Thyroid gland (tissue), 4 donors: ENCODE measurements around the gene ST3GAL4. TPM values are rescaled to one million over a fixed set of nuclear protein-coding genes. Genes with fewer than 3 reads are reported as not detected.

ENCODE experiments used
- DNase-seq, 2 donors: peaks; one replicate each; pipeline ENCODE4 v3.0.0-alpha.2; 2019
- H3K27ac ChIP-seq, 3 donors: fragments of 200-600 bp; sonication (generic); 1 replicate in 2 of 3; 2 replicates in 1 of 3; pipeline ENCODE4 v1.5.1; 2016 to 2019; ENCODE audit warnings: mild to moderate bottlenecking in 1 of 3, moderate library complexity in 1 of 3
- H3K27me3 ChIP-seq: fragments of 200-600 bp; sonication (generic); one replicate; pipeline ENCODE4 v1.5.1; 2019
- H3K36me3 ChIP-seq, 2 donors: fragments of 200-600 bp; sonication (generic); one replicate each; pipeline ENCODE4 v1.5.1; 2016 to 2019
- H3K4me1 ChIP-seq, 2 donors: fragments of 200-600 bp; sonication (generic); one replicate each; pipeline ENCODE4 v1.5.1; 2017 to 2019
- H3K4me3 ChIP-seq, 3 donors: fragments of 200-600 bp; sonication (generic); replicated peaks in 1 of 3; 1 replicate in 2 of 3; 2 replicates in 1 of 3; pipeline ENCODE4 v1.5.1; 2016; ENCODE audit warnings: mild to moderate bottlenecking in 1 of 3
- H3K9me3 ChIP-seq: fragments of 200-600 bp; sonication (generic); one replicate; pipeline ENCODE4 v1.5.1; 2017
- POLR2A ChIP-seq, 2 donors: fragments of 450-650 bp; IDR thresholded peaks; one replicate each; pipeline ENCODE4 v1.6.1; 2017; ENCODE audit warnings: antibody characterized with exemption in 2 of 2, mild to moderate bottlenecking in 2 of 2, moderate library complexity in 1 of 2
- WGBS, 2 donors: methylation state at CpG; one replicate each; pipeline ENCODE4 v1.1.5; 2017; 5-methylcytosine and 5-hydroxymethylcytosine counted together
- intact Hi-C: fragments of 100-400 bp; cut with DNase I; formaldehyde crosslinking; loops from one replicate; pipeline ENCODE4 v1.15.1; 2023
- total RNA-seq, 4 donors: library from RNA; depleted of rRNA; stranded (reverse); fragments of >200 nt; gene quantifications; one replicate each; pipeline ENCODE4 v1.2.3, GENCODE V29; 2016
- TF ChIP-seq, protein P1 (sequence below), 6 experiments: fragments of 200-600 bp in 3 of 6; fragments of 450-650 bp in 3 of 6; sonication (generic) in 3 of 6; IDR thresholded peaks; one replicate each; pipeline ENCODE4 v1.5.1; 2016 to 2019; ENCODE audit warnings: antibody characterized with exemption in 6 of 6, mild to moderate bottlenecking in 2 of 6, inconsistent platforms in 1 of 6, moderate library complexity in 1 of 6

Gene ST3GAL4
- total RNA-seq, 4 donors from 2014 or later: 5.3 to 33.9 (median 26.4) TPM

DNA sequence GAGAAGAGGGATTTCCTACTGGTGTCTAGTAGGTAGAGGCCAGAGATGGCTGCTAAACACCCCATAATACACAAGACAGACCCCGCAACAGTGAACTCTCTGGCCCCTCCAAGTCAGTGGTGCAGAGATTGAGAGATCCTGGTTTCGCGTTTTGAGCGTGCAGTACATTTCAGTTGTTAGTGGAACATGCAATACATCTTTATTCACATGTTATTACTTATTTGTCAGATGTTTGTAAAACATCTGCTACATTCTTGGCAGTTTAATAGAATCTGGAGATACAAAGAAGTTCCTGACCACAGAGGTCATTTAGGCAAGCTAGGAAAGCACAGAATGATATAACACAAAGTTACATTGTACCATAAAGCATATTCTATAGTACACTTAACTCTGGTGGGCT lies 41.5 kb downstream of the ST3GAL4 start:
- H3K36me3 ChIP-seq: no peaks in the 10 kb centered on the region
- no peak for DNase-seq
- H3K4me1 ChIP-seq: peaks cover 6 to 33% of the 10 kb centered on the region in 2 donors
- no peaks in the 10 kb centered on the region for H3K27me3 ChIP-seq
- intact Hi-C loops: no loop called here
- H3K27ac ChIP-seq: no peak overlapping the region
- TF ChIP-seq, protein P1, sequence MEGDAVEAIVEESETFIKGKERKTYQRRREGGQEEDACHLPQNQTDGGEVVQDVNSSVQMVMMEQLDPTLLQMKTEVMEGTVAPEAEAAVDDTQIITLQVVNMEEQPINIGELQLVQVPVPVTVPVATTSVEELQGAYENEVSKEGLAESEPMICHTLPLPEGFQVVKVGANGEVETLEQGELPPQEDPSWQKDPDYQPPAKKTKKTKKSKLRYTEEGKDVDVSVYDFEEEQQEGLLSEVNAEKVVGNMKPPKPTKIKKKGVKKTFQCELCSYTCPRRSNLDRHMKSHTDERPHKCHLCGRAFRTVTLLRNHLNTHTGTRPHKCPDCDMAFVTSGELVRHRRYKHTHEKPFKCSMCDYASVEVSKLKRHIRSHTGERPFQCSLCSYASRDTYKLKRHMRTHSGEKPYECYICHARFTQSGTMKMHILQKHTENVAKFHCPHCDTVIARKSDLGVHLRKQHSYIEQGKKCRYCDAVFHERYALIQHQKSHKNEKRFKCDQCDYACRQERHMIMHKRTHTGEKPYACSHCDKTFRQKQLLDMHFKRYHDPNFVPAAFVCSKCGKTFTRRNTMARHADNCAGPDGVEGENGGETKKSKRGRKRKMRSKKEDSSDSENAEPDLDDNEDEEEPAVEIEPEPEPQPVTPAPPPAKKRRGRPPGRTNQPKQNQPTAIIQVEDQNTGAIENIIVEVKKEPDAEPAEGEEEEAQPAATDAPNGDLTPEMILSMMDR (IDR thresholded peaks at IDR 0.05): no peak
- TF ChIP-seq POLR2A (IDR thresholded peaks at IDR 0.05): no peak
- H3K9me3 ChIP-seq: no peaks in the 10 kb centered on the region
- 97 to 99% methylated on average over 4 of the region's 4 CpGs for WGBS, 2 donors
- H3K4me3 ChIP-seq: no peak overlapping the region

DNA sequence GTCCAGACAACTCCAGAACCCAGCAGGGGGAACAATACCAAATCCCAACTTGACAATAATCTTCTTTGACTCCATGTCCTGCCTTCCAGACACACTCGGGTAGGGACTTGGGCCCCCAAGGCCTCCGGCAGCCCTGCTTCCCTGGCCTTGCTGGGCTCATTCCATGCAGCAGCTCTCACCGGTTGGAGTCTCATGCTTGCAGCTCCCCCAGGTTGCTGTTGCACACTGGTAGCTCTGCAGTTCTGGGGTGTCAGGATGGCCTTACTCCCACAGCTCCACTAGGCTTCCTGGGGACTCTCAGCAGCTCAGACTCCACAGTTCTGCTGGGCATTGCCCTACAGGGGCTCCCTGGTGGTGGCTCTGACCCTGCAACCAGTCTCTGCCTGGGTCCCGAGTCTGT lies 42.8 kb downstream of the ST3GAL4 start:
- intact Hi-C loops: no loop called here
- H3K27ac ChIP-seq: no peak overlapping the region
- H3K9me3 ChIP-seq: no peaks in the 10 kb centered on the region
- no peaks in the 10 kb centered on the region for H3K27me3 ChIP-seq
- TF ChIP-seq POLR2A (IDR thresholded peaks at IDR 0.05): no peak
- TF ChIP-seq, protein P1 (IDR thresholded peaks at IDR 0.05): no peak
- H3K4me1 ChIP-seq: peaks cover 0 to 28% of the 10 kb centered on the region in 2 donors
- DNase-seq: no peak
- H3K4me3 ChIP-seq: no peak overlapping the region
- no peaks in the 10 kb centered on the region for H3K36me3 ChIP-seq
- 100% methylated on average over 1 to 2 of the region's 4 CpGs for WGBS, 2 donors

DNA sequence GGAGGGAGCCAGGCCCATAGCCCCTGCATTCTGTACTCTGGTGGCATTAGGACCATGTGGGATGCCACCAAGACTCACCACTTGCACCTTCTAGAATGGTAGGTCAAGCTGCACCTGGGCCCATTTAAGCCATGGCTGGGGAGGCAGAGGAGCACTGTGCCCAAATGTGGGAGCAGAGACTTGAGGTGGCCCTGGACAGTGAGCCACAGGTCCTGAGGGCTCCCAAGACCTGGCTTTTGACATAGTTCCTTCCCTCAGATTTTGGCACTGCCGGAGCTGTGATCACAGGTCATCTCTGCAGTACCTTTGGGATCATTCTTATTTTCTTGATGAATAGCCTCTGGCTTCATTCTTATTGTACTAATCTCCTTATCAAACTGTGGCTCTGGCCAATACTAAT lies 43.2 kb downstream of the ST3GAL4 start:
- 92 to 93% methylated on average over 1 of the region's 1 CpG for WGBS, 2 donors

DNA sequence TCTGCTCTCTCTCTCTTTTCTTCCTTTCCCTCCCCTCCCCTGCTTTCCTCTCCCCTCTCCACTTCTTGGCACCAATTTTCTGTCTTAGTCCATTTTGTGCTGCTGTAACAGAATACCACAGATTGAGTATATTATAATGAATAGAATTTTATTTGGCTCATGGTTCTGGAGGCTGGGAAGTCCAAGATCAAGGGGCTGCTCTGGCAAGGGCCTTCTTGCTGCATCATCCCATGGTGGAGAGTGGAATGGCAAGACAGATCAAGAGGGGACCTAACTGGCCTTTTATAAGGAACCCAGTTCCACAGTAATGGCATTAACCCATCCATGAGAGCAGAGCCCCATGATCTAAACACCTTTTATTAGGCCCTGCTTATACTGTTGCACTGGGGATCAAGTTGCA lies 44.5 kb downstream of the ST3GAL4 start:
- Histone ChIP-seq H3K27ac (no peak overlapping the region), H3K27me3 (no peaks in the 10 kb centered on the region), H3K4me1 (peaks cover 0 to 18% of the 10 kb centered on the region in 2 donors), H3K4me3 (no peak overlapping the region), H3K9me3 (no peaks in the 10 kb centered on the region), H3K36me3 (no peaks in the 10 kb centered on the region)
- intact Hi-C loops: no loop called here
- DNase-seq: no peak
- TF ChIP-seq, protein P1 (IDR thresholded peaks at IDR 0.05): no peak
- TF ChIP-seq POLR2A (IDR thresholded peaks at IDR 0.05): no peak

More for the DNA sequence above, 43.2 kb downstream of the ST3GAL4 start:
- H3K36me3 ChIP-seq: no peaks in the 10 kb centered on the region
- intact Hi-C loops: no loop called here
- no peak overlapping the region for H3K4me3 ChIP-seq
- H3K9me3 ChIP-seq: no peaks in the 10 kb centered on the region
- TF ChIP-seq POLR2A (IDR thresholded peaks at IDR 0.05): no peak
- TF ChIP-seq, protein P1 (IDR thresholded peaks at IDR 0.05): no peak
- no peaks in the 10 kb centered on the region for H3K27me3 ChIP-seq
- peaks cover 0 to 26% of the 10 kb centered on the region in 2 donors for H3K4me1 ChIP-seq
- no peak for DNase-seq
- no peak overlapping the region for H3K27ac ChIP-seq

DNA sequence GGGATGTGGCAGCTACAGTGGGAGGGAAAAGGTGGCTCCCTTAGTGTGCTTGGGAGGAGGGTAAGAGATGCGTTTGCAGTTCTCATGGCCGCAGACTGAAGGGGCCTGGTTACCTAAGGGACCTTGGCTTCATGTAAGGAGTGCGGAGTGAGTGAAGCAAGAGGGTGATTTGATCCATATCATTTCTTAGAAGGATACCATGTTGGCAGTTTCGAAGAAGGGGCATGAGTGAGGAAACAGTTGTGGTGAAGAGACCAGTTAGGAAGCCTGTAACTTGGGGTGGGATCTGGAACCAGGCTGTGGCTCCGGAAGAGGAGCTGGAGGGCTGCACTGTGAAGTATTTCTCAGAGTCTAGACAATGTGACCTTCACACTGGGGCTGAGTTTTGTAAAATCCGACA lies 45.0 kb downstream of the ST3GAL4 start:
- DNase-seq: no peak
- H3K9me3 ChIP-seq: no peaks in the 10 kb centered on the region
- no peaks in the 10 kb centered on the region for H3K36me3 ChIP-seq
- no peak for TF ChIP-seq POLR2A (IDR thresholded peaks at IDR 0.05)
- TF ChIP-seq, protein P1 (IDR thresholded peaks at IDR 0.05): no peak
- intact Hi-C loops: no loop called here
- peaks cover 0 to 18% of the 10 kb centered on the region in 2 donors for H3K4me1 ChIP-seq
- WGBS, 2 donors: 96 to 97% methylated on average over 6 of the region's 6 CpGs
- no peak overlapping the region for H3K27ac ChIP-seq
- no peaks in the 10 kb centered on the region for H3K27me3 ChIP-seq
- no peak overlapping the region for H3K4me3 ChIP-seq
